HEK293 (cell line): ENCODE results near the gene SUPT3H.

Experiments used
- CTCF ChIA-PET: fragments of 350-600 bp; formaldehyde crosslinking; extraction: SDS; loops from one replicate; lab custom pipeline; 2021; ENCODE audit warnings: antibody characterized with exemption; lab: Yijun Ruan, JAX
- POLR2A ChIA-PET: fragments of 300-600 bp; formaldehyde crosslinking; extraction: SDS; loops from one replicate; lab custom pipeline; 2020; ENCODE audit warnings: antibody characterized with exemption, inconsistent platforms; lab: Yijun Ruan, JAX
- H3K27ac ChIP-seq: fragments of 200-500 bp; sonication (Bioruptor generic); 2 replicates; pipeline ENCODE4 v1.5.1; 2014; ENCODE audit warnings: low read depth, low read length, control low read depth, inconsistent platforms; ENCODE audit errors: extremely low read depth
- H3K36me3 ChIP-seq, 2 experiments: fragments of 200-500 bp in 1 of 2; sonication (Bioruptor generic) in 1 of 2; 1 replicate in 1 of 2; 2 replicates in 1 of 2; pipeline ENCODE4 v1.5.1; 2014 to 2017; ENCODE audit warnings: inconsistent platforms in 2 of 2, low read length in 2 of 2; ENCODE audit not compliant: control insufficient read depth in 2 of 2, insufficient read depth in 1 of 2
- H3K4me1 ChIP-seq: fragments of 200-500 bp; sonication (Bioruptor generic); 2 replicates; pipeline ENCODE4 v1.5.1; 2014; ENCODE audit warnings: mild to moderate bottlenecking, low read length, inconsistent platforms; ENCODE audit not compliant: control insufficient read depth, insufficient read depth
- H3K4me3 ChIP-seq: 2 replicates; pipeline ENCODE4 v1.5.1; 2011; ENCODE audit warnings: low read depth, mild to moderate bottlenecking, control low read depth, low read length, moderate library complexity
- H3K9me3 ChIP-seq: fragments of 200-500 bp; sonication (Bioruptor generic); 2 replicates; pipeline ENCODE4 v1.5.1; 2014; ENCODE audit warnings: low read depth, low read length, inconsistent platforms; ENCODE audit not compliant: control insufficient read depth, insufficient read depth
- CTCF ChIP-seq: fragments of 450-650 bp; formaldehyde crosslinking; IDR thresholded peaks from 2 replicates; pipeline ENCODE4 v1.5.1; 2016; ENCODE audit warnings: missing biosample characterization, missing genetic modification characterization
- EGR2 ChIP-seq: fragments of 450-650 bp; formaldehyde crosslinking; IDR thresholded peaks from 2 replicates; pipeline ENCODE4 v1.5.1; 2016; ENCODE audit warnings: low read depth, missing biosample characterization, missing genetic modification characterization
- GLIS1 ChIP-seq: fragments of 450-650 bp; formaldehyde crosslinking; IDR thresholded peaks from 2 replicates; pipeline ENCODE4 v1.5.1; 2016; ENCODE audit warnings: missing biosample characterization, missing genetic modification characterization
- KLF10 ChIP-seq: fragments of 450-650 bp; IDR thresholded peaks from 2 replicates; pipeline ENCODE4 v1.5.1; 2018; ENCODE audit warnings: missing biosample characterization, mild to moderate bottlenecking, missing genetic modification characterization
- KLF17 ChIP-seq: fragments of 450-650 bp; formaldehyde crosslinking; IDR thresholded peaks from 2 replicates; pipeline ENCODE4 v1.5.1; 2016; ENCODE audit warnings: missing biosample characterization, missing genetic modification characterization
- MZF1 ChIP-seq: fragments of 450-650 bp; formaldehyde crosslinking; IDR thresholded peaks from 2 replicates; pipeline ENCODE4 v1.5.1; 2017; ENCODE audit warnings: missing biosample characterization, missing genetic modification characterization, borderline replicate concordance
- OVOL3 ChIP-seq: fragments of 450-650 bp; formaldehyde crosslinking; IDR thresholded peaks from 2 replicates; pipeline ENCODE4 v1.5.1; 2016; ENCODE audit warnings: missing biosample characterization, missing genetic modification characterization
- PRDM1 ChIP-seq: fragments of 450-650 bp; formaldehyde crosslinking; IDR thresholded peaks from 2 replicates; pipeline ENCODE4; 2016; ENCODE audit warnings: missing biosample characterization, missing genetic modification characterization
- ZBTB21 ChIP-seq: fragments of 450-650 bp; formaldehyde crosslinking; IDR thresholded peaks from 2 replicates; pipeline ENCODE4 v1.5.1; 2017; ENCODE audit warnings: missing biosample characterization, missing genetic modification characterization
- ZFP3 ChIP-seq: fragments of 450-650 bp; formaldehyde crosslinking; IDR thresholded peaks from 2 replicates; pipeline ENCODE4 v1.5.1; 2016; ENCODE audit warnings: low read depth, missing biosample characterization, missing genetic modification characterization
- ZNF133 ChIP-seq: fragments of 450-650 bp; formaldehyde crosslinking; IDR thresholded peaks from 2 replicates; pipeline ENCODE4 v1.5.1; 2016; ENCODE audit warnings: missing biosample characterization, missing genetic modification characterization
- ZNF169 ChIP-seq: fragments of 450-650 bp; formaldehyde crosslinking; IDR thresholded peaks from 2 replicates; pipeline ENCODE4 v1.5.1; 2016; ENCODE audit warnings: missing biosample characterization, missing genetic modification characterization
- ZNF223 ChIP-seq: fragments of 450-650 bp; formaldehyde crosslinking; IDR thresholded peaks from 2 replicates; pipeline ENCODE4 v1.5.1; 2016; ENCODE audit warnings: missing biosample characterization, missing genetic modification characterization
- ZNF510 ChIP-seq: fragments of 450-650 bp; formaldehyde crosslinking; IDR thresholded peaks from 2 replicates; pipeline ENCODE4 v1.5.1; 2018; ENCODE audit warnings: mild to moderate bottlenecking, missing genetic modification characterization, missing biosample characterization; ENCODE audit not compliant: insufficient replicate concordance
- ZNF529 ChIP-seq: fragments of 450-650 bp; formaldehyde crosslinking; IDR thresholded peaks from 2 replicates; pipeline ENCODE4 v1.5.1; 2017; ENCODE audit warnings: missing genetic modification characterization, missing biosample characterization; ENCODE audit not compliant: insufficient replicate concordance
- ZNF549 ChIP-seq: fragments of 450-650 bp; IDR thresholded peaks from 2 replicates; pipeline ENCODE4 v1.5.1; 2018; ENCODE audit warnings: missing biosample characterization, missing genetic modification characterization, mild to moderate bottlenecking, inconsistent platforms, moderate library complexity
- ZNF560 ChIP-seq: fragments of 450-650 bp; formaldehyde crosslinking; IDR thresholded peaks from 2 replicates; pipeline ENCODE4 v1.5.1; 2017; ENCODE audit warnings: missing biosample characterization, missing genetic modification characterization, borderline replicate concordance
- ZNF600 ChIP-seq: fragments of 450-650 bp; formaldehyde crosslinking; IDR thresholded peaks from 2 replicates; pipeline ENCODE4 v1.5.1; 2016; ENCODE audit warnings: missing biosample characterization, missing genetic modification characterization
- ZNF621 ChIP-seq: fragments of 450-650 bp; formaldehyde crosslinking; IDR thresholded peaks from 2 replicates; pipeline ENCODE4 v1.5.1; 2017; ENCODE audit warnings: missing biosample characterization, missing genetic modification characterization
- ZNF623 ChIP-seq: fragments of 450-650 bp; formaldehyde crosslinking; IDR thresholded peaks from 2 replicates; pipeline ENCODE4 v1.5.1; 2016; ENCODE audit warnings: missing biosample characterization, missing genetic modification characterization
- ZNF658 ChIP-seq: fragments of 450-650 bp; formaldehyde crosslinking; IDR thresholded peaks from 2 replicates; pipeline ENCODE4; 2016; ENCODE audit warnings: missing biosample characterization, missing genetic modification characterization
- ZNF776 ChIP-seq: fragments of 450-650 bp; formaldehyde crosslinking; IDR thresholded peaks from 2 replicates; pipeline ENCODE4 v1.5.0; 2017; ENCODE audit warnings: missing biosample characterization, missing genetic modification characterization, borderline replicate concordance
- ZNF837 ChIP-seq: fragments of 450-650 bp; formaldehyde crosslinking; IDR thresholded peaks from 2 replicates; pipeline ENCODE4 v1.5.1; 2016; ENCODE audit warnings: missing biosample characterization, missing genetic modification characterization
- ZSCAN4 ChIP-seq: fragments of 450-650 bp; formaldehyde crosslinking; IDR thresholded peaks from 2 replicates; pipeline ENCODE4 v1.5.1; 2017; ENCODE audit warnings: missing biosample characterization, missing genetic modification characterization
- ZSCAN5A ChIP-seq: fragments of 450-650 bp; formaldehyde crosslinking; IDR thresholded peaks from 2 replicates; pipeline ENCODE4 v1.5.1; 2016; ENCODE audit warnings: missing biosample characterization, missing genetic modification characterization

Gene SUPT3H

GRCh38 chr6:44942798-44943197, 434.9 kb downstream of the SUPT3H start (continued):
- TF ChIP-seq ZFP3 (tag by site-specific recombination) = no peak
- TF ChIP-seq OVOL3 (tag by site-specific recombination) = no peak
- TF ChIP-seq KLF17 = no peak
- TF ChIP-seq ZNF169 = no peak
- TF ChIP-seq ZNF223 (tag by site-specific recombination) = no peak
- TF ChIP-seq ZNF837 (tag by site-specific recombination) = no peak
- no peak for TF ChIP-seq MZF1
- TF ChIP-seq ZSCAN4 (tag by site-specific recombination) = no peak
- TF ChIP-seq ZNF560 (tag by site-specific recombination) = no peak
- no peak for TF ChIP-seq ZBTB21
- TF ChIP-seq PRDM1 (tag by site-specific recombination) = no peak

- ChIA-PET CTCF (interaction anchor here (0.6 to 1.0 kb wide), 2 partner anchors 9 to 286 kb away, joined by 3 to 4 read pairs; no protein-coding TSS in a partner anchor), POLR2A (no interaction called here)
- Histone ChIP-seq H3K4me3 (no peak overlapping the region), H3K27ac (no peak overlapping the region), H3K36me3 (no peaks in the 10 kb centered on the region), H3K4me1 (no peaks in the 10 kb centered on the region), H3K9me3 (no peaks in the 10 kb centered on the region)
- TF ChIP-seq ZNF621 (no peak), OVOL3 (tag by site-specific recombination) (no peak), ZNF510 (tag by site-specific recombination) (no peak), GLIS1 (tag by site-specific recombination) (no peak), KLF10 (tag by site-specific recombination) (no peak), ZNF529 (tag by site-specific recombination) (no peak), ZNF549 (tag by site-specific recombination) (no peak)
Observed at GRCh38 chr6:44942201-44942600, 435.5 kb downstream of the SUPT3H start.

- TF ChIP-seq CTCF (tag by site-specific recombination) = no peak
- no peak for TF ChIP-seq EGR2 (tag by site-specific recombination)
- TF ChIP-seq ZNF600 (tag by site-specific recombination) = no peak
- TF ChIP-seq ZNF623 (tag by site-specific recombination) = no peak
- no peak for TF ChIP-seq ZNF776
- TF ChIP-seq ZSCAN5A (tag by site-specific recombination) = no peak
- TF ChIP-seq ZNF133 = no peak
- no peak for TF ChIP-seq ZNF658 (tag by site-specific recombination)
- TF ChIP-seq KLF10 (tag by site-specific recombination) = no peak
- CTCF ChIA-PET = no interaction called here
- no peaks in the 10 kb centered on the region for H3K36me3 ChIP-seq
- no peaks in the 10 kb centered on the region for H3K9me3 ChIP-seq
- no peak overlapping the region for H3K4me3 ChIP-seq
- no peaks in the 10 kb centered on the region for H3K4me1 ChIP-seq
- H3K27ac ChIP-seq = no peak overlapping the region
- POLR2A ChIA-PET = no interaction called here
Observed at GRCh38 chr6:44940367-44940766, 437.4 kb downstream of the SUPT3H start.
